Activated CD8-positive, alpha-beta memory T cell treated with anti-CD3 and anti-CD28 coated beads, Interleukin-2, amount 50 U/mL, for 4 hours (primary cell): ENCODE results near the gene PTPRE.
"Not testable (repeated sequence)": the region's sequence is repeated elsewhere in the genome, so short reads cannot be mapped to it uniquely, and the experiment has no call there.

Experiments
- DNase-seq: peaks from one replicate; pipeline ENCODE4 v3.0.0-alpha.2; 2020

PTPRE gene

GRCh38 chr10:128081720-128082119 lies 174.8 kb downstream of the PTPRE start:
- no peak for DNase-seq

GRCh38 chr10:128083191-128083895 lies 176.4 kb downstream of the PTPRE start:
- DNase-seq, result no peak

- no peak for DNase-seq
These were observed 177.5 kb downstream of the PTPRE start for GRCh38 chr10:128084364-128084763.

- no peak for DNase-seq
These were observed 178.1 kb downstream of the PTPRE start for GRCh38 chr10:128084991-128085390.

- no peak for DNase-seq
These were observed 179.3 kb downstream of the PTPRE start for GRCh38 chr10:128086003-128086863.

GRCh38 chr10:128087146-128087883 lies 180.4 kb downstream of the PTPRE start:
- DNase-seq, result no peak

- DNase-seq, result no peak
These were observed 181.2 kb downstream of the PTPRE start for GRCh38 chr10:128087884-128088709.

- DNase-seq, result no peak
These were observed 184.8 kb downstream of the PTPRE start for GRCh38 chr10:128091636-128092210.

- no peak for DNase-seq
These were observed 185.6 kb downstream of the PTPRE start for GRCh38 chr10:128092454-128092853.

GRCh38 chr10:128094596-128094995 lies 187.7 kb downstream of the PTPRE start:
- DNase-seq, result not testable (repeated sequence)

- peak; percentile 30 for DNase-seq
These were observed 188.3 kb downstream of the PTPRE start for GRCh38 chr10:128095027-128095752.

GRCh38 chr10:128095753-128096469 lies 189.0 kb downstream of the PTPRE start:
- no peak for DNase-seq

- no peak for DNase-seq
These were observed 189.7 kb downstream of the PTPRE start for GRCh38 chr10:128096486-128097199.

- DNase-seq, result no peak
These were observed 190.9 kb downstream of the PTPRE start for GRCh38 chr10:128097783-128098182.

- DNase-seq, result no peak
These were observed 191.7 kb downstream of the PTPRE start for GRCh38 chr10:128098631-128099030.

GRCh38 chr10:128099901-128100300 lies 193.0 kb downstream of the PTPRE start:
- no peak for DNase-seq

- DNase-seq, result no peak
These were observed 195.0 kb downstream of the PTPRE start for GRCh38 chr10:128101901-128102300.

GRCh38 chr10:128102480-128103228 lies 195.8 kb downstream of the PTPRE start:
- DNase-seq, result no peak

- peak; percentile 33 for DNase-seq
These were observed 196.4 kb downstream of the PTPRE start for GRCh38 chr10:128103229-128103714.
